Measurements from ENCODE around the gene STX1B.

GRCh38 chr16:31006589-31006988, 3.8 kb downstream of the STX1B start:
- TF ChIP-seq CTCF (IDR thresholded peaks at IDR 0.05; ENCODE audit: insufficient read depth, low read depth, low read length) (no peak), EZH2 (IDR thresholded peaks at IDR 0.05; ENCODE audit: insufficient read depth, low read length) (no peak)

Data from astrocyte (in vitro differentiated cells and primary cell).